Hepatocyte (in vitro differentiated cells): ENCODE data around the gene RNU6-9.

Source experiments
- EZH2 ChIP-seq: fragments of 200-600 bp; sonication (generic); IDR thresholded peaks from 2 replicates; pipeline ENCODE4 v1.6.1; 2016; ENCODE audit warnings: antibody characterized with exemption, mild to moderate bottlenecking, borderline replicate concordance
- EZH2phosphoT487 ChIP-seq: fragments of 200-600 bp; sonication (generic); IDR thresholded peaks from one replicate; pipeline ENCODE4 v1.6.1; 2018; ENCODE audit warnings: antibody characterized with exemption, mild to moderate bottlenecking, low read depth, moderate library complexity; ENCODE audit not compliant: unreplicated experiment, severe bottlenecking
- TF ChIP-seq, protein P1 (sequence below): fragments of 200-600 bp; sonication (generic); IDR thresholded peaks from 2 replicates; pipeline ENCODE4 v1.5.1; 2016; ENCODE audit warnings: antibody characterized with exemption, mild to moderate bottlenecking; ENCODE audit not compliant: poor library complexity

DNA sequence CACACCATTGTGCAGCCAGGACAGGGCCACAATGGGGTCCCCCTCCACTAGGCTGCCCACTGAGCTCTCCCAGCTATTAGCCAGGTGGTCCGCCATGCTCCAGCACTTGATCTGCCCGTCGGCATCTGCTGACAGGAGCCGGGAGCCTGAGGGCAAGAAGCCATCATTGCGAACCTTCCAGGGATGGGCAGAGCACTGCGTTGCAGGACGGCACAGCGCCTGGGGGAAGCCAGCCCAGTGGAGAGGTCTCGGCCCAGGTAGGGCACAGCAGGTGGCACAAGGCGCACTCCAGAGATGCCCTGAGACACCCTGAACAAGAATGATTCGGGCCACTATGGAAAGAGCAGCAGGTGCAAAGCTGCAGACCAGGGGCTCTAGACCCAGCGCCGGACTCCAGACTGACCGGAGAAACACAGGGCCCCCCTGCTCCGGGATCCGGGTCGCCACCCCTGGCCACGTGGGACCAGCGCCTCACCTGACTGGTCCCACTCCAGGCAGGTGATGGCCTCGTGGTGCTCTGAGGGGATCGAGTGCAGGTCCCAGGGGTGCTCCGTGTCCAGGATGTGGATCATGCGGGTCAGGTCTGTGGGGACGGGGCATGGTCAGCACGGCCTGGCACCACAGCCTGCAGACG, 3.5 kb upstream of the RNU6-9 start:
- TF ChIP-seq, protein P1, sequence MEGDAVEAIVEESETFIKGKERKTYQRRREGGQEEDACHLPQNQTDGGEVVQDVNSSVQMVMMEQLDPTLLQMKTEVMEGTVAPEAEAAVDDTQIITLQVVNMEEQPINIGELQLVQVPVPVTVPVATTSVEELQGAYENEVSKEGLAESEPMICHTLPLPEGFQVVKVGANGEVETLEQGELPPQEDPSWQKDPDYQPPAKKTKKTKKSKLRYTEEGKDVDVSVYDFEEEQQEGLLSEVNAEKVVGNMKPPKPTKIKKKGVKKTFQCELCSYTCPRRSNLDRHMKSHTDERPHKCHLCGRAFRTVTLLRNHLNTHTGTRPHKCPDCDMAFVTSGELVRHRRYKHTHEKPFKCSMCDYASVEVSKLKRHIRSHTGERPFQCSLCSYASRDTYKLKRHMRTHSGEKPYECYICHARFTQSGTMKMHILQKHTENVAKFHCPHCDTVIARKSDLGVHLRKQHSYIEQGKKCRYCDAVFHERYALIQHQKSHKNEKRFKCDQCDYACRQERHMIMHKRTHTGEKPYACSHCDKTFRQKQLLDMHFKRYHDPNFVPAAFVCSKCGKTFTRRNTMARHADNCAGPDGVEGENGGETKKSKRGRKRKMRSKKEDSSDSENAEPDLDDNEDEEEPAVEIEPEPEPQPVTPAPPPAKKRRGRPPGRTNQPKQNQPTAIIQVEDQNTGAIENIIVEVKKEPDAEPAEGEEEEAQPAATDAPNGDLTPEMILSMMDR, result no peak
- TF ChIP-seq EZH2, result no peak
- TF ChIP-seq EZH2phosphoT487, result no peak
